Measurements from ENCODE around the gene LHFPL3. TPM values are rescaled to one million over a fixed set of nuclear protein-coding genes. Genes with fewer than 3 reads are reported as not detected.

LHFPL3 gene
- total RNA-seq, 2 donors from 2014 or later: not detected

DNA sequence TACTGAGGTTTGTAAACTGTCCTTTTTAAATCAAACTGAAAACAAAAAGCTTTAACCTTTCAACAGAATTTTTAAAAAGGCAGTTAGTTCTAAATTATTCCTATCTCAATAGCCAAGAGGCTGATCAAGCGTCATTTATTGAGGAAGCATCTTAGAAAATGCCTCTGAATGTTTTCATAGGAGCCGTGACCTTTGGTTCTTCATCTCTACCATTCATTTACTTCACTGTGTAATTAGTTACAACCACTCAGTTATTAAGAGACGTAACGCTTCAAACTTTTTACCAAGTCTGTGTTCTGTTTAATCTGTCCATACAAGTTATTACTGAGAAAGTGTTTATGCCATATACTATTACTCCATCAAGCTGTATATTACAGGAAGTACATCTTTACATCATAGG, 578.2 kb downstream of the LHFPL3 start:
- Histone ChIP-seq H3K4me3 (no peak overlapping the region), H3K4me1 (ENCODE audit: control insufficient read depth in 1 of 2, low read depth in 2 of 2) (no peaks in the 10 kb centered on the region), H3K9me3 (no peaks in the 10 kb centered on the region), H3K27me3 (replicated peaks; ENCODE audit: insufficient read depth) (no peaks in the 10 kb centered on the region), H3K27ac (no peak overlapping the region), H3K36me3 (no peaks in the 10 kb centered on the region)
- TF ChIP-seq, protein P1, sequence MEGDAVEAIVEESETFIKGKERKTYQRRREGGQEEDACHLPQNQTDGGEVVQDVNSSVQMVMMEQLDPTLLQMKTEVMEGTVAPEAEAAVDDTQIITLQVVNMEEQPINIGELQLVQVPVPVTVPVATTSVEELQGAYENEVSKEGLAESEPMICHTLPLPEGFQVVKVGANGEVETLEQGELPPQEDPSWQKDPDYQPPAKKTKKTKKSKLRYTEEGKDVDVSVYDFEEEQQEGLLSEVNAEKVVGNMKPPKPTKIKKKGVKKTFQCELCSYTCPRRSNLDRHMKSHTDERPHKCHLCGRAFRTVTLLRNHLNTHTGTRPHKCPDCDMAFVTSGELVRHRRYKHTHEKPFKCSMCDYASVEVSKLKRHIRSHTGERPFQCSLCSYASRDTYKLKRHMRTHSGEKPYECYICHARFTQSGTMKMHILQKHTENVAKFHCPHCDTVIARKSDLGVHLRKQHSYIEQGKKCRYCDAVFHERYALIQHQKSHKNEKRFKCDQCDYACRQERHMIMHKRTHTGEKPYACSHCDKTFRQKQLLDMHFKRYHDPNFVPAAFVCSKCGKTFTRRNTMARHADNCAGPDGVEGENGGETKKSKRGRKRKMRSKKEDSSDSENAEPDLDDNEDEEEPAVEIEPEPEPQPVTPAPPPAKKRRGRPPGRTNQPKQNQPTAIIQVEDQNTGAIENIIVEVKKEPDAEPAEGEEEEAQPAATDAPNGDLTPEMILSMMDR (IDR thresholded peaks at IDR 0.05): no peak
- DNase-seq (ENCODE audit: low spot score) (no peak), ATAC-seq (ENCODE audit: insufficient number of reproducible peaks, low FRiP score, low read depth) (no peak)

DNA sequence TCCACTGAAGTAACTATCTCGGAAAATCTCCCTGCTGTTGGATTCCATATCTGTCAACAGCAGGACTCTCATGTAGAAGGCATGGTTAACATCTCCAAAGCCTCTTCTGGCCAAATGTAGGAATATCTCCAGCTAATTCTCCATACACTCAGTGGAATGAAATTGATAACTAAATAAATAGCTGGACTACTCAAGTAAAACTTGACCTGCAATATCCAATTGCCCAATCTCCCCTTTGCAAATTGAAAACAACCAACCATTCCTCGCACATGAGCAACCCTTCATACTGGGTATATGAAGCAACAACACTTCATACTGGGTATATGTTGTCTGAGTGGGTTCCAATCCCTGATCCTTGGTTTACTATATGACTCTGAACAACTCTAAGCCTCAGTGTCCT, 580.2 kb downstream of the LHFPL3 start:
- no peaks in the 10 kb centered on the region for H3K4me1 ChIP-seq (ENCODE audit: control insufficient read depth in 1 of 2, low read depth in 2 of 2)
- H3K27ac ChIP-seq: no peak overlapping the region
- no peak for ATAC-seq (ENCODE audit: insufficient number of reproducible peaks, low FRiP score, low read depth)
- H3K4me3 ChIP-seq: no peak overlapping the region
- no peaks in the 10 kb centered on the region for H3K9me3 ChIP-seq
- no peaks in the 10 kb centered on the region for H3K27me3 ChIP-seq (replicated peaks; ENCODE audit: insufficient read depth)
- DNase-seq (ENCODE audit: low spot score): no peak
- no peaks in the 10 kb centered on the region for H3K36me3 ChIP-seq
- TF ChIP-seq, protein P1 (IDR thresholded peaks at IDR 0.05): no peak

DNA sequence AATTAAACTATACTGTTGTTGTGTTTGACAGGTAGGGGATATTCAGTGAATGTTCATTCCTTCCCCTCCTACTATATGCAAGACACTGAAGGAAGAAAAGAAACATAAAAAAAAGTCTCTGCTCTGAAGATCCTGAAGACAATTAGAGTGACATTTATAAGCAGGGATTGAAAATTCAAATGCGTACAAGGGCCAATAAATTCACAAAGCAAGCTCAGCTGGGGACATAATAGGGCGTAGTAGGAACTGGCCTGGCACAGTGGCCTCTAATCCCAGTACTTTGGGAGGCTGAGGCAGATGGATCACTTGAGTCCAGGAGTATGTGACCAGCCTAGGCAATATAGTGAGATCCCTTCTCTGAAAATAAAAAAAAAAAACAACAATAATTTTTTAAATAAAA, 580.7 kb downstream of the LHFPL3 start:
- no peaks in the 10 kb centered on the region for H3K4me1 ChIP-seq (ENCODE audit: control insufficient read depth in 1 of 2, low read depth in 2 of 2)
- no peak for ATAC-seq (ENCODE audit: insufficient number of reproducible peaks, low FRiP score, low read depth)
- DNase-seq (ENCODE audit: low spot score): no peak
- H3K9me3 ChIP-seq: no peaks in the 10 kb centered on the region
- no peak overlapping the region for H3K27ac ChIP-seq
- no peak overlapping the region for H3K4me3 ChIP-seq
- TF ChIP-seq, protein P1 (IDR thresholded peaks at IDR 0.05): no peak
- H3K27me3 ChIP-seq (replicated peaks; ENCODE audit: insufficient read depth): no peaks in the 10 kb centered on the region
- H3K36me3 ChIP-seq: no peaks in the 10 kb centered on the region

DNA sequence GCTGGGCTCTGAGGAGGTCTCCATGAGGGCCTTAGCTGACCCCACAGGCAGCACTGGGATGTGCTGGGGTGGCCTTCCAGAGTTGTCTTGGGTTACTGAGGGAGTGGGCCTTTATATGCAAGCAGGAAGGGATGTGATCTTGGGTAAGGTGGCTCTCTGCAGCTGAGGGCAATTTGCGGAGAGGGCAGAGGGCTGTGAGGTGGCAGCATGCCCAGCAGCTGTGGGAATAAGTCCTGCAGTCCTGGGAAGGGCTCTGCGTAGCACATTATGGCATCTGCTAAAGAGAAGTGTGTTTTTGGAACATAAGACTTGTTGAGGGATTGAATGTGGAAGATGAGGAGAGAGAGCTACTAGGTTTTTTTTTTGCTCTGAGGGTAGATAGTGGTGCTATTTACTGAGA, 586.0 kb downstream of the LHFPL3 start:
- DNase-seq (ENCODE audit: low spot score): no peak
- H3K27ac ChIP-seq: no peak overlapping the region

DNA sequence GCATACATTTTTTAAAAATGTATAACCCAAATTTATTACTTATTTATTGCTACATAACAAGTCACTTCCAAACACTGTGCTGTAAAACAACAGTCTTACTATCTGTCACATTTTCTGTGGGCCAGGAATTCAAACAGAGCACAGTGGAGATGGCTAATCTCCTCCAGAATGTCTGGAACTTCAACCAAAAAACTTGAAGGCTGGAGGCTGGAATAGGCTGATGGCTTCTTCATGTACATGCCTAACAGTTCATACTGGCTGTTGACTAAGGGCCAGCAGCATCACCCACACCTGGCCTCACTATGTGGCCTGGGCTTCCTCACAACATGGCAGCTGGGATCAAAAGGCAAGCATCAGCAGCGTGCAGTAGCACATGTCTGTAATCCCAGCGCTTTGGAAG, 593.2 kb downstream of the LHFPL3 start:
- H3K9me3 ChIP-seq: no peaks in the 10 kb centered on the region
- no peaks in the 10 kb centered on the region for H3K36me3 ChIP-seq
- no peak for ATAC-seq (ENCODE audit: insufficient number of reproducible peaks, low FRiP score, low read depth)
- DNase-seq (ENCODE audit: low spot score): no peak
- TF ChIP-seq, protein P1 (IDR thresholded peaks at IDR 0.05): no peak
- no peak overlapping the region for H3K27ac ChIP-seq
- H3K4me1 ChIP-seq (ENCODE audit: control insufficient read depth in 1 of 2, low read depth in 2 of 2): peaks cover 0 to 15% of the 10 kb centered on the region in 2 donors
- H3K27me3 ChIP-seq (replicated peaks; ENCODE audit: insufficient read depth): no peaks in the 10 kb centered on the region
- H3K4me3 ChIP-seq: no peak overlapping the region

More for the DNA sequence above, 586.0 kb downstream of the LHFPL3 start:
- Histone ChIP-seq H3K9me3 (no peaks in the 10 kb centered on the region), H3K27me3 (replicated peaks; ENCODE audit: insufficient read depth) (no peaks in the 10 kb centered on the region), H3K4me1 (ENCODE audit: control insufficient read depth in 1 of 2, low read depth in 2 of 2) (no peaks in the 10 kb centered on the region), H3K4me3 (no peak overlapping the region), H3K36me3 (no peaks in the 10 kb centered on the region)
- no peak for ATAC-seq (ENCODE audit: insufficient number of reproducible peaks, low FRiP score, low read depth)
- TF ChIP-seq, protein P1 (IDR thresholded peaks at IDR 0.05): no peak
